GM19025 (cell line): Measurements from ENCODE around the gene RNF14.

ENCODE experiments used
- ATAC-seq: cut with Tn5 transposase; IDR thresholded peaks from one replicate; pipeline ENCODE4 v1.9.1; 2021; ENCODE audit warnings: mild to moderate bottlenecking, low read depth, moderate library complexity; ENCODE audit not compliant: unreplicated experiment

The RNF14 gene

DNA sequence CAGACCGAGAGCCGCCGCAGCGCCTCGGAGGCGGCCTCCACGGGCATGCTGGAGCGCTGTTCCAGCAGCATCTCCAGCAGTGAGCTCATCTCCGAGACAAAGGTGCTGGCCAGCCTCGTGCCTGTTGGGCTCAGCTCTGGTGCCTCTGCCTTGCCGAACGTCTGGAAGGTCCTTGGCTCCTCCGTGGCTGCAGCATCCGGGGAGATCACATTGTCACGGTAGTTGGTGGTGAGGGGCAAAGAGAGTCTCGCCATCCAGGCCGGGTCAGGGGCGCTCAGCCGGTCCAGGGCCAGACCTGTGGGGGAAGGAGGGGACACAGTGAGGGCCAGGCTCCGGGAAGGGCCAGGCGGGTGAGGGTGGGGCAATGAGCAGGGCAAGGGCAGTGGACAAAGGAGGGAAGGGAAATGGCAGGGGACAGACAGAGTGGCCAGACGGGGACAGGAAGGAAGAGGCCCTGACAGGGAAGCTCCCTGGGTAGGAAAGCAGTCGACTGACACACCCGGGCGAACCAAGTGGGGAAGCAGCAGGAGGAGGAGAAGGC lies 23.3 kb upstream of the RNF14 start:
- ATAC-seq: no peak

DNA sequence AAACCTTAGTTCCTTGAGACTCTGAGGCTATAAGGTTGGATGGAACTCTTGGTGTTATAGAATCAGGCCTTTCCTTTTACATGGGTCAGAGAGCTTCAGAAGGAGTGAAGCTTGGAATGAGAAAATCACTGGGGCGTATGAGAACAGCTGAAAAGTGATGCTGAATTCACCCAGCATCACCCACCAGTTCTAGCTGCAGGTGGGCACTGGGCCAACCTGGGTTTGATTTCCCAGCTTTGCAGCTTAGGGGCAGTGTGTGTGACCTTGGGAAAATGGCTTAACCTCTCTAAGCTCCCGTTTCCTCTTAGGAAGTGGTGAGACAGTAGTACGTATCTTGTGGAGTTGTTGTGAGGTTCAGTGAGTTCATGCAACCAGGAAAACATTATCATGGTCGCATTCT lies 21.6 kb upstream of the RNF14 start:
- no peak for ATAC-seq

DNA sequence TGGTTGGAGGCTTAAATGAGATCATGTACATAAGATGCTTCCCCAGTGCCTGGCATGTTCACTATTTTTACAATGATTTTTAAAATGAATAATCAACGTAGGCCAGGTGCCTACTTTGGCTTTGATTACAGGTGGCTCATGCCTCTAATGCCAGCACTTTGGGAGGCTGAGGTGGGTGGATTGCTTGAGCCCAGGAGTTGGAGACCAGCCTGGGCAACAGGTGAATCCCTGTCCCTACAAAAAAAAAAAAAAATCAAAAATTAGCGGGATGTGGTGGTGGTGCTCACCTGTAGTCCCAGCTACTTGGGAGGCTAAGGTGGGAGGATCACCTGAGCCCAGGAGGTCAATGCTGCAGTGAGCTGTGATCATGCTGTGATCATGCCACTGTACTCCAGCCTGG lies 20.1 kb upstream of the RNF14 start:
- no peak for ATAC-seq

DNA sequence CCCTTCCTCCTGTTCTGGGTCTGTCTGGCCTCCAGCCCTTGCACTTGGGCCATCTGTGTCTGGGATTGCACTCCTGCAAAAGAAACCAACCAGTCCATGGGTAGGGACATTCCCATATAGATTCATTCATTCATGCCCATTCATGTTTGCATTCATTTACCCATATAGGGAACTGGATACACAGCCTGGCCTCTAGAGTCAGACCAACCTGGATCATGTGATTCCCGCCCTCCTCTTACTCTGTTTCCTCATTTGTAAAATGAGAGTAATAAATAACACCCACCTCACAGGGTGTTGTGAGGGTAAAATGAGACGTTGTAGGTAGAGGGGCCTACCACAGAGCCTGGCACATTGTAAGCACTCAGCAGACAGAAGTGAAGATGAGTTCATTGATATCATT lies 19.4 kb upstream of the RNF14 start:
- ATAC-seq: no peak

DNA sequence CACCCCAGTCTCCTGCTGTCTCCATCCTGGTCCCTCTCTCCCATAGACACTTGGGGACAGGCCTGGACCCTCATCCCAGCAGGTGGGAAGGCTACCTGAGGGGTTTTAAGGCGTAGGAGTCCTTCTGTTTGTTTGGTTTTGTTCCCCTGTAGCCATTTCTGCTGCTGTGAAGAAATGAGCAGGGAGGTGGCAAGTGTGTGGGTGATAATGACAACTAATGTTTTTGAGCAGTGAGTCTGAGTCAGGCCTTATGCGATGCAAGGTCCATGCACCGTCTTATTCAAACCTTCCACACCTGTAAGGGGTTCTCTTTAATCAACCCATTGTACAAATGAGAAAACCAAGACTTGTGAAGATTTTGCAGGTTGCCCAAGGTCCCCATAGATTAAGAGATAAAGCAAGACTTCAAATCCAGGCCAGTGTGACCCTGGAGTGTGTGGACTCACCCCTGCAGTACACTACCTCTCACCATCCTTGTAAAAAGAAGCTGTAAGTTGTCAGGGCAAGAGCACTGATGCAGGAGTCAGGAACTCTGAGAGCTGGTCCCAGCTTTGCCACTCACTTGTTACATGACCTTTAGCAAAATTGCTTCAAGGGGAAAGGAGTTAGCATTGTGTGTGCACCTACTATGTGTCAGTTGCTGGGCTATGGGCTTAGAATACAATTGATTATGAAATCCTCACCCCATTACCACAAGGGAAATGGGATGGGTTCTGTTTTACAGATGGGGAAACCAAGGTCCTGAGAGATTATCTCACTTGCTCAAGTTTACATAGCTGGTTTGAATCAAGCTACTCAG lies 18.5 kb upstream of the RNF14 start:
- ATAC-seq: no peak

DNA sequence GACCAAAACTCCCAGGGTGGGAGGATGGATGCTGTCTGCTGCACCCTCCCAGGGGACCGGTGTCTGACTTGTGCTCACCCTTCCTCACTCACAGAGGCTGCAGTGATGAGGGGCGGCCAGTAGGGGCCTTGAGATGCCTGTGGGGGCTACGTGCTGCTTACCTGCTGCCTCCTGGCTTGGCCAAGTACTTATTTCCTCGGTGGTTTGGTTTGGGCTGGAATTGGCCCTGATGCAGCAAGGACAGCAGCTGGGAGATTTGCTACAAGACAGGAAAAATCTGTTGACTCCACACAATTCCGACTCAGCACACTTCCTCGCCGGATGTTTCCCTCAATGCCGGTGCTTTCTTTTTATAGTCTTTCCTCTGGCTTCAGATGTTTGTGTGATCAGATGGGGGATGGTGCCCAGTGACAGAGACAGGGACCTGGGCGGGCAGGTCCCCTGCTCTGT lies 17.5 kb upstream of the RNF14 start:
- peak; percentile 81 for ATAC-seq

DNA sequence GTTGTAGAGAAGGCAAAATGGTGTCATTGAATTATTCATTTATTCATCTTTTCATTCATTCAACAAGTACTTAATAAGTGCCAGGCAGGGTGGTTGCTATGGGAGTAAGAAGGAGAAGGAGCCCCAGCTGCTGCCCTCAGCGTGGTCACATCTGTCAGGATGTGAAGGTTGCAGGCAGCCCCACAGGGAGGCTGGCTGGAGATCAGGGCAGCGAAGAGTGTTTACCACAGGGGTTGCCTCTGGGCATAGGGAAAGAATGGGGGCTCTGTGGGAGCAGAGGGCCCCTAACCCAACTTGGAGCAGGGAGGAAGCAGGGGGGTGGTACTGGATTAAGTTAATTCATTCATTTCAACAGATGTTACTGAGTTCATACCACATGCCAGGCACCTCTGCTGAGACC lies 16.9 kb upstream of the RNF14 start:
- ATAC-seq: no peak

DNA sequence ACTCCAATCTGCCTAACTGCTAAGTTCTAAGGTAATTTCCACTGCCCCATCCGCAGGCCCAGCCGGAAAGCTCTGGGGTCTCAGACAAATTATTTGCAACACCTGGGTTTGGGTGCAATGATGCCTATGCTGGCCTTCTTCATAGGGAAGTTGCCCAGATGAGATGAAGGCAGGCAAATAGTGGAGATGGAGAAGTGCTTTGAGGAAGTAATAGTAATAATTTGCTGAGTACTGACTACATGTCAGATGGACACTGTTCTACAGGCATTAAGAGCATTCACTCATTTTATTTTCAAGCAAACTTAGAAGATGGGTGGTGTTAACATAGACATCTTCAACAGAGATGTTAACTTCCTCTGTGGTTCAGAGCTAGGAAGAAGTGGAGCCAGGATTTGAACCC lies 14.7 kb upstream of the RNF14 start:
- no peak for ATAC-seq

DNA sequence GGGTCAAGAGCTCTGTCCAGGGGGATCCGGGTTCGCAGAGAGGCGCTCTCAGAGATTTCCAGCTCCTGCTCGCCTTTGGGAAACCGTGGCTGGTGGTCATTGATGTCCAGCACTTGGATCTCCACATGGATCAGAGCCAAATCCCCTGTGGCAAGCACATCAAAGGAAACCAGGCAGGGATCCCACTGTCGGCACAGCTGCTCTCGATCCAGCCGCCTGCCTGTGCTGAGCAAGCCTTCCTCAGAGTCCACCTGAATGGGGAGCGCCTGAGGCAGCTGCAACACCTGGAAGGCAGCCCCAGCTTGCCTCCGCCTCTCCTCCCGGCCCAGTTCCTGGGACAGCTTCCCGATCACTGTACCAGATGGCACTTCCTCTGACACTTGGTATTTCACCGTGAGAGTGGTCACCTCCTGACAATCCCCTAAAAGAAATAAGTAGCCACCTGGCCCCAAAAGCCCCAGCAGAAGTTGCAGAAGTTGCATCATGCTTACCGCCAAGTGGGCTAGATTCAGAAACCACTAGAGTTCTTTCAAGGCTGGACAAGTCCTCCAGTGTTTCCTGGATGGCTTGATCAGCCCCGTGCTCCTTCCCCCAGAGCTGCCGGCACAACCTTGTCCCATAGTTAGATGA lies 11.4 kb upstream of the RNF14 start:
- ATAC-seq: no peak

DNA sequence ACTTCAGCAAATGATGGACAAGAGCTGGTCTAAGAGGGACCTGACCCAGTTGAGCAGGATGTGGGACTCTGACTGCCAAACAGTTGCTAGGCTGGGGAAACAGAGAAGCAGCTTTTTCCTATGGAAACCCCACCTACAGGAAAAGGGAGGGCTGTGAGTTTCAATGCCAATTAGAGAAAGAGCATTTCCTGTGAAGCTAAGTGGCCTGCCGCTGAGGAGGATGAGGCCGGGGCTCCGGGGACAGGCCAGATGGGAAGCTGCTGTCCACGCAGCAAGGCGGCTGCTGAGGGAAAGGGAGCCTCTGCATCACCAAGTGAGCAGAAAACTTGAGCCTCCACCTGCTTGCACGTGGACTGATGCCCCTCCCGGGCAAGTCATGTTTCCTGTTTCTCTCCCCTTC lies 10.8 kb upstream of the RNF14 start, which contains the start of gene PCDH12:
Gene PCDH12 (minus strand): TSS at position 90 of the 400 bp plus-strand sequence. CDS start 351 bp downstream, outside the sequence.
- no peak for ATAC-seq

DNA sequence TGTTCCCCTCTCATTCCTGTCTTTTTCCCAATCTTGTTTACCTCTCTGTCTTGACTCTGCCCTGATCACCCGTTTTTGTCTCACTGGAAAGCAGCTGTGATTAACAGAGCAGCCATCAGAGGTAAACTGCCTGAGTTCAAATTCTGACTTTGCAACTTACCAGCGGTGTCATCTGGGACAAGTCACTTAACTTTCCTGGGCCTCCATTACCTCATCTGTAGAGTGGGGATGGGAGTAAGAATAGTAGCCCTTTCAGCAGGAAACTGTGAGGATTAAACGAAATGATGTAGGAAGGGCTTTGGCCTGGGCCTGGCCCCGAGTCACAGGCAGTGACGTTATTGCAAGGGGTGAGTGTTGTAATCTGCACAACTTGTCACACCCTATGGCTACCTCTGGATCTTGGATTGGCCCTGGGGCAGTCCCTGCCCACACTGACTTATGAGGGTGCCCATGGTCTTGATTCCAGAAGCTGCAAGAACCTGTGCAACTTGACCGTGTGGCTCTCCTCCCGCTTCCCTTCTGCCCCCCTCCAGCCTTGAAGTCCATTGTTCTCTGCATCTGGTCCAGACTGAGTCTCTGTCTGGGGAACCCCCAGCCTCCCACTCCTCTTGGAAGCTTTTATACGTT lies 10.2 kb upstream of the RNF14 start:
- no peak for ATAC-seq

DNA sequence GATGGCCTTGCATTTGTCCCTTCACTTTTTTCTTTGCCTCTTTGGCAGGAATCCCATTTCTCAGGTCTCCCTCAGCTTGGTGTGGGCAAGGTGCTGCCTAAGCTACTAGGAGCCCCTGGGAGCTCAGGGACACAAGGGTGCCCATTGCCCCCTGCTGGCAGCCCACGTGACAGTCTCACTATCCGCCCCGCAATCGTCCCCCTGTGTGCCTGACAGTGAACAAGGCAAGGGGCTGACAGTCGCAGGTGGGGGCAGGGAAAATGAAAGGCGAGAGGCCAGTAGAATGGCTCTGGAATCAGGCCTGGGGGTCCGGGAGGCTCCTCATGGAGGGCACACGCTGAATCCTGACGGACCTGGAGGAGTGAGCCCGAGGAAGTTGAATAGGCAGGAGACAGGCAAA lies 8.9 kb upstream of the RNF14 start:
- no peak for ATAC-seq

DNA sequence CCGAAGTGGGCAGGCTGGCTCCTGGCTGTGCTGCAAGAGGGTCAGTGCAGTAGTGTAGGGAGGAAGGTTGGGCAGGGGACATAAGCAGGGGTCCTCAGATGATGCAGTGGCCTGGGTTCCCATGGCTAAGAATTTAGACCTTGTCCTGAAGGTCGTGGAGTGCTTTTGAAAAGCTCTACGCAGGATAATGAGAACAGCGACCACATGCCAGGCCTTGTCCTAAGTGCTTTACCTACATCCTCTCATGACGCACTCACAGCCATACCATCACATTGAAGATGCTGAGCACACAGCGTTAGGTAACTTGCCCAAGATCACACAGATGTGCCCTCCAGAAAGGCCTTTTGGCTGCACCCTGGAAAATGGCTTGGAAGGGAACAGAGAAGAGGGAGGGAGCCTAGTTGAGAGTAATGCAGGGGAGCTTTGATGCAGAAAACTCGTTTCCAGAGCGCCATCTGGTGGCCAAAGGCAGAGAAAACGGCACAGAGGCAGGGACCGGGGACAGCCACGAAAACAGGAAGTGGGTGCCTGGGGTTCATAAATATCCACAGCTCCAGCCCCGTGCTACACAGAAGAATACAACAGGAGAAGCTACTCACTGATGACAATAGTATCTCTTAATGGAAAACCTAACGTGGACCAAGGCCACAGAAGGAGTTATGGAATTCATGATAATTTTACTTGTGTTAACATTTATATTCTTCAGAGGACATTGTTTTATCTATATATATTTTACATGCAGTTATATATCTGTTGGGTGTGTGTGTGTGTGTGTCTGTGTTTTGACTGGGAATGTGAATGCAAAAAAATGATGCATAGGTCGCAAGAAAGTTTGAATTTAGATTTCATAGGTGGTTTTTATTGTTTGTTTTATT lies 8.2 kb upstream of the RNF14 start:
- ATAC-seq: peak; percentile 93

DNA sequence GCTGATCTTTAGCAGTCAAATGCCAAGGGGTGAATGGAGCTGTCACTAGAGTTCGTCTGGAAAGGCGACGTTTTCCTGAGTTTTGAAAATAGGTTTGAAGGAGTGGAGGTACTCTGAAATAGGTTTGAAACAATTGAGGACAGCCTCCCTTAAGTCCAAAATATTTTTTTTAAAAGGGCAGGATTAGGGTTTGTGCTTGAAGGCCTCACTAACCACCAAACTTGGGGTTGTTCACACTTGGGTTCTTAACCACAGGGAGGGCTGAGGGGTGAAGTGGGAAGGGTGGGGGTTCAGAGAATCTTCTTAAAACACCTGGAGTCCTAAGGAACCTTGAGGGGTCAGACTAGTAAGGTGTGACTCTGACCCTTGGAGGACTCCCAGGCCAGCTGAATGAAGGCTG lies 7.4 kb upstream of the RNF14 start:
- ATAC-seq: no peak

DNA sequence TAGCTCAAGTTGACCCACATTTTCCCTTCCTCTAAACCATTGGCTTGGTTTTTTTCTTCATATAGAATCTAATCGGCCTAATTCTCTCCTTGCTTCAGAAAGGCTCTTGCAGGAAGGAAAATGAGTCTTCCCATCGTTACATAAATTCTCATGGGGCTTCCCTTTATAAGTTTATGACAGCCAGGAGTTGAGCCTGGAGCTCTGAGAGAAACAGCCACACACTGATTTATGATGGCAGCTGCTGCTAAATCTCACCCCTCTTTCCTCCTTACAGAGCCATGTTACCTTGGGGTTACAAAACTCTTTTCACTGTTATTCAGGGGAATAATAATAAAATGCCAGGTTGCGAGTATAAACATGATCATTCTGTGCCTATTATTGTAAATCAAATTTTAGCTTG lies 5.2 kb upstream of the RNF14 start:
- no peak for ATAC-seq

DNA sequence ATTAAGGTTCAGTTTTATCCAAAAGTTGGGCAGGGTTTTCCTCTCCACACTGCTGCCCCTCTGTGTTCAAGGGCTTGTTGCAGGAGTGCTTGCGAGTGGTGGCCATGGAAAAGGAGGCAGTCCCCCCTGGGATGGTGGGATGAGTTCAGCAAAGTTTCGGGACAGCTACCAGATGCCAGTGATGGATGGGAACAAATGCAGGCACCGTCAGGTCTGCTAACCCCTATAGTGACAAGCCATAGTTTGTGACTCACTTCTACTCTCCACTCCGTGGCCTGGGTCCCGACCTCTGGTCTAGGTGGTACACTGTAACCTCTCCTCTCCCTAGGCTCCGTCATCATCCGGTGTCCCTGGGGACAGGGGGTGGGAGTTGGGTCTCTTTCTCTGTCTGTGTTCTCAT lies 3.8 kb upstream of the RNF14 start:
- ATAC-seq: no peak

DNA sequence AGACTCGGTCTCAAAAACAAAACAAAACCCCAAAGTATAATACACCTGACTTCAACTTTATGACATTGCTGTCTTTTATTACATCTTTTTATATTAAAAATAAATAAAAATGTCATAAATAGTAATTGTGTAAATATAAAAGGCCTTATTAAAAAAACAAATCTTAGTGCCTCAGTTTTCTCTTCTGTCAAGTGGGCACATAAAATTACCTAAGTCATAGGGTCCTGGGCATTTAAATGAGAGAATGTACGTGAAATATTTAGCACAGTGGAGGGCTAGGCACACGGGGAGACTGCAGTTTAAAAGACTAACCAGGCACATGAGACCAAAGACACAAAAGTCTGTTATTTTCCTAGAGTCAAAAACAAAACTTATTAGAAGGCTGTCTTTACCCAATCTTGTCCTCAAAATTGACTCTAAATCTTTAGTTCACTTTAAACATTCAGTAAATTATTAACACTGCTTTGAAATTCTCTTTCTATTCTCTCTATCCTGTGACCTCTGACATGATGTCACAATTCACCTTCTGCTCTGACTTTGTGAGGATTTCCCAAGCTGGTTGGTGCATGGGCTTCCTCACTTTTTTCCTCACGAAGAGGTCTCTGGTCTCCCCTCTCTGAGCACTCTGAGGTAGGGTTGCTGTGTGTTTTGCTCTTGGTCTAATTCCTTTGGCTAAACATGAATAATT lies 2.5 kb upstream of the RNF14 start:
- no peak for ATAC-seq

DNA sequence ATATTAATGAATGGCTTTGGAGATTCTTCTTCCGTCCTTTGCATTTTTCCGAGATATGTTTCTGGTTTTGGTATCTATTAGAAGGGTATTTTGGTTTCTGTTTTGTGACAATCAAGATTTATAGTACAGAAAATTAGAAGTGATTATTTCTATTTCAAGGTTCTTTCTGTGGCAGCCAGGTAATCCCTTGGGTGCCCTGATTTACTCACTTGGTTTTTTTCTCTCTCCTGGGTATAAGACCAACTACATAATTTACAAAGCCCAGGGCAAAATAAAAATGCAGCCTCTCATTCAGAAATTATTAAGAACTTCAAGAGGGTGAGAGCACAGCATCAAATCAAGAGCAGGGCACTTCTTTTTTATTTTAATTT lies 2.0 kb upstream of the RNF14 start:
- ATAC-seq: no peak

DNA sequence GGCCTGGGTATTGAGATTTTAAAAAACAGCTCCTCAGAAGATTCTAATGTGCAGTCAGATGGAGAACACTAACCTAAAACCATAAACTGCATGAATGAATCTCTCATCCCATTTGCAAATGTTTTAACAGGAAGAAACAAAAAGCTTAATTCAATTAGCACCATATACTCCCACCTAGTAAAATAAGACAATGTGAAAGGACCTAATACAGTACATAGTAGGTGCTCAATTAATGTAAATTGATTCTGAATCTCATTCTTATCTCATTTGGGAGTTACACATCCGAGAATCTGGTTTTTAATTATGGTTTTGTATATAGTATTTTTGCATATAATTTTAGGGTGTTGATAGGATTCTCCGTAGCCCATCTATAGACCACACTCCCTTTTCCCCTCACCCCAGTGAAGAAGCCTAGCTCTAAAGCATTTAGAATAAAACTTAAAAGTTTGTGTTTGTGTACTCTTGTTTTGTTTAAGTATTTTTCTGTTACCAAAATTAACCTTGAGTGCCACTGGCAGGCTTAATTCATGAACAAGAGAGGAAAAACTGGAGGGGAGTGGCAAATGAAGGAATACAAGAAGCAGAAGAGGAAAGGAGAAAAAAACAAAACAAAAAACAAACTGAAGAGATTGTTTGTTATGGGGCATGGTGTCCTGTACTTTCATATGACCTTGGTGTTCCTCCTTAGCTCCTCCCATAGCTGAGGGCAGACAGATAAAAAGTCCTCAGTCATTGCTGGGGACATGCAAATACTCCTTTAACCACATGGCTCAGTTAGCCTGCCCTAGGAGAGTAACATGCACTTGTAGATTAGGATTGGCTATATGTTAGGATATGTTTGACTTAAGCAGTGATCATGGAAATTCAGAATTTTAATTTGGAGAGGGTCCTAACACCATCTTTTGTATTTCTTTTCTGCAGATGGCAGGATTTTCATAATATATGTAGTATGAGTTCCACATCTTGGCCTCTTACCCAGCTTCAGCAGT lies 1.2 kb downstream of the RNF14 start:
- ATAC-seq: peak; percentile 39
